Measurements from ENCODE around the gene RPL23. TPM values are rescaled to one million over a fixed set of nuclear protein-coding genes. Genes with fewer than 3 reads are reported as not detected.

RPL23 gene
- total and polyA plus RNA-seq, 9 of the 15 experiments (the other 6 are each of a cell fraction or from before 2014, with no cell fraction given), result 1,745 to 3,667 (median 3,096) TPM

- TF ChIP-seq, protein P1, sequence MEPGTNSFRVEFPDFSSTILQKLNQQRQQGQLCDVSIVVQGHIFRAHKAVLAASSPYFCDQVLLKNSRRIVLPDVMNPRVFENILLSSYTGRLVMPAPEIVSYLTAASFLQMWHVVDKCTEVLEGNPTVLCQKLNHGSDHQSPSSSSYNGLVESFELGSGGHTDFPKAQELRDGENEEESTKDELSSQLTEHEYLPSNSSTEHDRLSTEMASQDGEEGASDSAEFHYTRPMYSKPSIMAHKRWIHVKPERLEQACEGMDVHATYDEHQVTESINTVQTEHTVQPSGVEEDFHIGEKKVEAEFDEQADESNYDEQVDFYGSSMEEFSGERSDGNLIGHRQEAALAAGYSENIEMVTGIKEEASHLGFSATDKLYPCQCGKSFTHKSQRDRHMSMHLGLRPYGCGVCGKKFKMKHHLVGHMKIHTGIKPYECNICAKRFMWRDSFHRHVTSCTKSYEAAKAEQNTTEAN (CRISPR knock-in tag; IDR thresholded peaks at IDR 0.05), result 0 out of 2 replicates have a peak, but pooled peaks have one; percentile 35
- no peak for TF ChIP-seq PBX2 (CRISPR knock-in tag; IDR thresholded peaks at IDR 0.05; ENCODE audit: low read depth)
- TF ChIP-seq PBX2 (tag; conservative IDR thresholded peaks at IDR 0.05; ENCODE audit: low read depth), result no peak
- TF ChIP-seq MBD1 (CRISPR knock-in tag; IDR thresholded peaks at IDR 0.05), result no peak
- TF ChIP-seq POLR2AphosphoS5 (IDR thresholded peaks at IDR 0.05; ENCODE audit: control insufficient read depth, insufficient read depth, low read depth, low read length), result no peak
- TF ChIP-seq WHSC1 (IDR thresholded peaks at IDR 0.05; ENCODE audit: low read length), result no peak
- no peak for TF ChIP-seq FOXK1 (CRISPR knock-in tag; IDR thresholded peaks at IDR 0.05; ENCODE audit: borderline replicate concordance)
- TF ChIP-seq ZFP30 (CRISPR knock-in tag; IDR thresholded peaks at IDR 0.05; ENCODE audit: borderline replicate concordance), result no peak
- TF ChIP-seq ARID4B (CRISPR knock-in tag; IDR thresholded peaks at IDR 0.05), result no peak
- TF ChIP-seq RBFOX2 (IDR thresholded peaks at IDR 0.05; ENCODE audit: low read depth, low read length), result no peak
- TF ChIP-seq ZNF57 (CRISPR knock-in tag; IDR thresholded peaks at IDR 0.05), result no peak
- TF ChIP-seq, protein P2, sequence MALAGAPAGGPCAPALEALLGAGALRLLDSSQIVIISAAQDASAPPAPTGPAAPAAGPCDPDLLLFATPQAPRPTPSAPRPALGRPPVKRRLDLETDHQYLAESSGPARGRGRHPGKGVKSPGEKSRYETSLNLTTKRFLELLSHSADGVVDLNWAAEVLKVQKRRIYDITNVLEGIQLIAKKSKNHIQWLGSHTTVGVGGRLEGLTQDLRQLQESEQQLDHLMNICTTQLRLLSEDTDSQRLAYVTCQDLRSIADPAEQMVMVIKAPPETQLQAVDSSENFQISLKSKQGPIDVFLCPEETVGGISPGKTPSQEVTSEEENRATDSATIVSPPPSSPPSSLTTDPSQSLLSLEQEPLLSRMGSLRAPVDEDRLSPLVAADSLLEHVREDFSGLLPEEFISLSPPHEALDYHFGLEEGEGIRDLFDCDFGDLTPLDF (CRISPR knock-in tag; IDR thresholded peaks at IDR 0.05), result no peak
- no peak for TF ChIP-seq ZNF586 (CRISPR knock-in tag; conservative IDR thresholded peaks at IDR 0.05)
These were observed 15.4 kb upstream of the RPL23 start (continued) for GRCh38 chr17:38868817-38869525.
